ENCODE measurements around the gene ALOX5AP.
A peak's percentile ranks its signal among the peaks of the same experiment; 100 is the strongest.
"Not testable (repeated sequence)": the region's sequence is repeated elsewhere in the genome, so short reads cannot be mapped to it uniquely, and the experiment has no call there.

Gene ALOX5AP

GRCh38 chr13:30737511-30738337, 2.4 kb downstream of the ALOX5AP start:
- DNase-seq (ENCODE audit: low read depth in 2 of 2), result no peak

DNA sequence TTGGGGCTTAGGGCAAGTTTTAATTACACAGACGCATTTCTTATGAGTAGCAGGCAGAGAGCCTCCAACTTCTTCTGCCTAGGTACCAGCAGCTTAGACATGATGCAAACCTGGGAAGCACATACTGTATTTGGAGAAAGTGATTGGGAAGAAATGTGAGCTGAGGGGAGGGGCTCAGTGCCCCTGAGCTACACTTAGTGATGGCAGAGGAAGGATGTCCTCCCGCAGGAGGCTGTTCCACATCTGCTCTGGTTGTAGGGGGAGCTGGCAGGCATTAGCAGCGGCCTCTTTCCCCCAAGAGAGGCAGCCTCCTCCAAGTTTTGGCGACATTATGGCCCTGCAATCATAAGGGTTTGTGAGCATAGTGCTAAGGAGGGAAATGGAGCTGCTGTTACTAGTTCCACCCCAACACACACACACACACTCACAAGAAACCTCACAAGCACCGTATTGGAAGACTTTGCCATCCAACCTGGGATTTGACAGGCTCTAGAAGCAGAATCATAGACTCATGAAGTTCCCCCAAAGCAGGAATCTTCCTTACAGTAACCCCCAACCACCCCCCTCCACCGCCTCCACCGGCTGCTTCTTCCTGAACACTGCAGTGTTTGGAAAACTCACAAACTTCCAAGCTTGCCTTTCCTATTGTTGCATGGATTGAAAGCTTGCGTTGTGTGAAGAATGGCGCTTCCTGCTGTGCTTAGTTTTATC, 3.3 kb downstream of the ALOX5AP start:
- DNase-seq (ENCODE audit: low read depth in 2 of 2), result no peak

- DNase-seq (ENCODE audit: low read depth in 2 of 2), result no peak
Measured at GRCh38 chr13:30739237-30739528, 3.8 kb downstream of the ALOX5AP start.

DNA sequence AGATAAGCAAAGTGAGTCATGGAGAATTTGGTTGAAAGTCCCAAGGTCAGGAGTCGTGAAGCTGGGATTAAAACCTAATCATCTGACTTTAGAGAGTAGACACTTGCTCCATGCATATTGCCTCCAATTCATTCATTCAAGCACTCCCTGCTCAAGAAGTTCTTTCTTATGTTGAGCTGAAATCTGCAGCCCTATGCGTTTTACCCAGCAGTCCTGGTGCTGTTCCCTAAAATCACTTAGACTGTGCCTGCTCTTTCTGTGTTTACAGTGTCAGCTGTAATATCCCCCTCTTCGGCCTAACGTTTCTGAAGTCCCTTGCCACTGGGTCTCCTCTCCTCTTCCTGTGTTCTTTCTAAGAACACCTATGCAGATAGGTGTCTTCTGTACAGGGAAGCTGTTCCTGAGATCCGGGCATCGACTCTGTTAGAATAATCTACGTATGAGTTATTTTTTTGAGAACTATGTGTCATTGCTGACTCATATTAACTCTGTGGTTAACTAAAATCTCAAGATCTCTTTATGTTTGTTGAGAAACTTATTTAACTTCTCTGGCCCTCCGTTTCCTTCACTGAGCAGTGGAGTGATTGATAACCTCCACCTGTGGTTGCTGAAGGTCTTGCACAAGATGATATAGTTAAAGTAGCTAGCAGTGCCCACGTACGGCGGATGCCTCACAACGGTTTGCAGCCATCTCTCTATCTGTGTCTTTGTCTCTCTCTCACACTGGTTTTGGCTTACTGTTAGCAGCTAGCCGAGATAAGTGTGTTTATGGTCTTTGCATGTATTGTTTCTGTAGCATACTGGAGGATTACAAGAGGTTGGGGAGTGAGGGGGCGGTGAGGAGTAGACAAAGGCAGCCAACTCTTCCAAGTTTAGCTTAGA, 4.7 kb downstream of the ALOX5AP start:
- peak; percentile 15 to 24 for DNase-seq (ENCODE audit: low read depth in 2 of 2)

- DNase-seq (ENCODE audit: low read depth in 2 of 2), result no peak
Measured at GRCh38 chr13:30742901-30743300, 7.6 kb downstream of the ALOX5AP start.

- DNase-seq (ENCODE audit: low read depth in 2 of 2), result no peak
Measured at GRCh38 chr13:30743319-30744055, 8.1 kb downstream of the ALOX5AP start.

DNA sequence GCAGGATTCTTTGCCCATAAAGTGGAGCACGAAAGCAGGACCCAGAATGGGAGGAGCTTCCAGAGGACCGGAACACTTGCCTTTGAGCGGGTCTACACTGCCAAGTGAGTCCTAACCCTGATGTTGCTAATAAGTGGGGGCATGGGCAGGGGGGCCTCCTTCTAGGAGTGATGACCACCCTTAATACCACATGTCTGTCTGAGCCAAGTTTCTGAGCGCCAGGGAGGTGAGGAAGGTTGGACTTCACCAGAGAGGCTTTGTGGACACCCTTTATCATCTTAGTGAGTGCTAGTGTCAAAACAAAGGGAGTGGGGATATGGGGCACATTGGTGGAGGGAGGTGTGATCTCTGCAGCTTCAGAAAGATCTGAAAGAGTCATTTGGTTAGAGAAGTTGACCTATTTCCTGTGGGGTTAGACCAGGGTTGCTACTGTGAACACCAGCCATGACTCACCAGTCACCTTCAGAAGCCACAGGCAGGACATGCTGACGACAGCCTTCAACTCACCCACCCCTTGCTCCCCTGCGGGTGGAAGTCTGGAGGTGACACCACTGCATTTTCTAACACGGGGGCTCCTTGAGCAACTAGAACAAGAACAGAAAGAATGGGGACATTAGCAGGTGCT, 8.8 kb downstream of the ALOX5AP start:
- peak; percentile 47 to 68 for DNase-seq (ENCODE audit: low read depth in 2 of 2)

GRCh38 chr13:30744681-30745077, 9.3 kb downstream of the ALOX5AP start:
- no peak for DNase-seq (ENCODE audit: low read depth in 2 of 2)

GRCh38 chr13:30745906-30746686, 10.8 kb downstream of the ALOX5AP start:
- no peak for DNase-seq (ENCODE audit: low read depth in 2 of 2)

DNA sequence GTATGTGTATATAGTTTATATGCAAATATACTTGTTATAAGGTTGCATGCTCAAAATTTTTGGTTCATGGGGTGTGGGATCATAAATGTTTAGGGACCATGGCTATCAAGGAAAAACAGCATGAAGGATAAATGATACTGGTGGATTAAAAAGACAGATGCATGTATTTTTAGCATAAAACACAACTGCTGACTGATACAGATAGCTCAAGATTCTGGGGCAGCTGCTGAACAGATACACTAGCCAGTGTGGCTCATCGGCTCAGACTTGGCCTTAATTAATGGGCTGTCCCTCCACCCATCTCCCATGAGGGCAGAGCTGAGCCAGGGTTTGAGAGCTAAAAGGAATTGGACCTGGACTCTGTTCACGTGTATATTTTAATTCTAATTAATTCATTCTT, 11.4 kb downstream of the ALOX5AP start:
- DNase-seq (ENCODE audit: low read depth in 2 of 2), result no peak

DNA sequence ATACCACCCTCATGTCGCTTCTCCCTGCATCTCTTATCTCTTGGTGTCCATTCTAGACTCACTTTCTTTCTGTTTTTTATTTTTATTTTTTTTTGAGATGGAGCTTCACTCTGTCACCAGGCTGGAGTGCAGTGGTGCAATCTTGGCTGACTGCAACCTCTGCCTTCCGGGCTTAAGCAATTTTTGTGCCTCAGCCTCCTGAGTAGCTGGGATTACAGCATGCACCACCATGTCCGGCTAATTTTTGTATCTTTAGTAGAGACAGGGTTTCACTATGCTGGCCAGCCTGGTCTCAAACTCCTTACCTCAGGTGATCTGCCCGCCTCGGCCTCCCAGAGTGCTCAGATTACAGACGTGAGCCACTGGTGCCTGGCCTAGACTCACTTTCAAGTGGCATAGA, 12.5 kb downstream of the ALOX5AP start:
- DNase-seq (ENCODE audit: low read depth in 2 of 2), result not testable (repeated sequence)

DNA sequence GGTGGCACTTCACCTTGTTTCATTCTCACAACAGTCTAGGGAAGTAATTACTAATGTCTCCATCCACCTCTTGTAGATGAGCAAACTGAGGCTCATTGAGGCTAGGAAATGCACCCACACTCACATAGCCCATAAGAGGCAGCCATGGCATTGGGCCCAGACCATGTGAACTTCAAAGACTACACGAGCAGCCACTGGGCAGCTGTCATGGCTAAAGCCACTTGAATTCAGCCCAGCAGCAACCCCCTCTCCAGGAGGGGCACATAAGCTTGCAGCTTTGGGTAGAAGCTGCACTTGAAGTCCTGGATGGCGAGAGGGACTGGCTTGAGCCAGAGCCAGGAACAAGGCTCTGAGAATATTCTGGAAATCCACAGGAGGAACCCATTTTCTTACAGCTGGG, 13.4 kb downstream of the ALOX5AP start:
- no peak for DNase-seq (ENCODE audit: low read depth in 2 of 2)

DNA sequence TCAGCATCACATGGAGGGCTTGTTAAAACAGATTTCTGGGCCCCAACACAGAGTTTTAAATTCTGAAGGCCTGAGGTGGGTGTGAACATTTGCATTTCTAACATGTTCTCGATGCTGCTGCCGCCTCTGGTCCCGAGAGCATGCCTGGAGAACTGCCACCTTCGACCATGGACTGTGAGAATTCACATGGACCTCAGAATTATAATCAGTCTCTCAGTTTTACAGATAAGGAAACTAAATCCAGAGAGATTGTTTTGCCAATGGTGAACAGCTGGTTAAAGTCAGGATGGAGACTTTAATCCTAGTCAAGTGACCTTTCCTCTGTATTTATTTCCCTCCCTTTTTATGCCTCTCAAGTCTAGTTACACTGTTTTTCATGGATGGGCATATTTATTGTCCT, 14.7 kb downstream of the ALOX5AP start:
- no peak for DNase-seq (ENCODE audit: low read depth in 2 of 2)

GRCh38 chr13:30751183-30751933, 16.0 kb downstream of the ALOX5AP start:
- DNase-seq (ENCODE audit: low read depth in 2 of 2), result no peak

GRCh38 chr13:30752201-30752797, 17.0 kb downstream of the ALOX5AP start:
- DNase-seq (ENCODE audit: low read depth in 2 of 2), result no peak

GRCh38 chr13:30753030-30753616, 17.8 kb downstream of the ALOX5AP start:
- DNase-seq (ENCODE audit: low read depth in 2 of 2), result no peak

GRCh38 chr13:30755678-30756077, 20.3 kb downstream of the ALOX5AP start:
- no peak for DNase-seq (ENCODE audit: low read depth in 2 of 2)

DNA sequence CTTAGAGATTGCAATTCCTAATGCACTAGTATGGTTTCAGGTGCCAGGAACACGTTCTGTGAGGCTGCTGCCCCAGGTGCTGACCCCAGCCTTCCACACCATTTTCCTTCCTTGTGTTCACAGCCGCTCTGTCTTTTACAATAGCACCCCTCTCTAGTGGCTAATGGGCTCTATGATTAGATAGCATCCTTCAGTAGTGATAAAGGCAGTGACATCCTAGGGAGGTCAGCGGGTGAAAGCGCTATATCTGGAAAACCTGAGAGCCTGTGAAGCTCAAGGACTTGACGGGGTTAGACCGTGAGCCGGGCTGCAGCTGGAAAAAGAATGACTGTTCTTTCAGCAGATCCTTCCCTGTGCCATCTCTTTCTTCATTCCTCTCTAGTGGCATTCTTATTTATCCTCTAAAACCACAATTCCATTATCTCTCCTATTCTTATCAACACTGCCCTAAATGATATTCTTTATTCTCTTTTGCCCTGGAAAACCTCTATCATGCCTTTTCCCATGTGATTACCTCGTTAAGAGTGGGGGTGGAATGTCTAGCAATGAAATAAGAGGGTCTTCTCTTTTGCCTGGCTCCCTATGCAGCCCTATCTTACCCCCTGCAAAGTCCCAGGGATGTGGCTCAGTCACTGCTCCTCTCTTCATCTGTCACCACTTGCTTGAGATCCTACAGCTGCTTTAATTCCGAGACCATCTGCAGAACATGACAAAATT, 21.8 kb downstream of the ALOX5AP start:
- no peak for DNase-seq (ENCODE audit: low read depth in 2 of 2)
